GM21360 (cell line): ENCODE results near the gene SLC6A13.
"Not testable (repeated sequence)": the region's sequence is repeated elsewhere in the genome, so short reads cannot be mapped to it uniquely, and the experiment has no call there.

Source experiments
- ATAC-seq: cut with Tn5 transposase; IDR thresholded peaks from one replicate; pipeline ENCODE4 v1.9.1; 2021; ENCODE audit warnings: mild to moderate bottlenecking, moderate library complexity; ENCODE audit not compliant: unreplicated experiment

The SLC6A13 gene

DNA sequence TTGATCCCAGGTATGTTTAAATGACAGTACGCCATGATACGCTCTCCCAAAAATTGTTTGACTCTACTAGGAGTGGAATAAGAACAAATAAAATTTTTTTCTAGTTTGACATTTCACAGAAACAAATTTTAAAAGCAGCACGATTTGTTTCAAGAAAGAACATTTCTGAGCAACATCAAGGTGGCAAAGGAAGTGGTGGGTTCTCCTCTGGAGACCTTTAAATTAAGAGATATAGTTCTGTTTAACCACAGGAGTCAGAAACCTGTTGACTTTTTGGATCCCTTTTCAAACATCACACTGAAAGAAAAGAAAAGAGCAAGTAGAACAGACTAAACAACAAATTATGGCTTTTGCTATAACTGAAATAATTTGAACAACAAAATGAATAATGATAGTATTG lies 2.5 kb upstream of the SLC6A13 start:
- ATAC-seq, result no peak

DNA sequence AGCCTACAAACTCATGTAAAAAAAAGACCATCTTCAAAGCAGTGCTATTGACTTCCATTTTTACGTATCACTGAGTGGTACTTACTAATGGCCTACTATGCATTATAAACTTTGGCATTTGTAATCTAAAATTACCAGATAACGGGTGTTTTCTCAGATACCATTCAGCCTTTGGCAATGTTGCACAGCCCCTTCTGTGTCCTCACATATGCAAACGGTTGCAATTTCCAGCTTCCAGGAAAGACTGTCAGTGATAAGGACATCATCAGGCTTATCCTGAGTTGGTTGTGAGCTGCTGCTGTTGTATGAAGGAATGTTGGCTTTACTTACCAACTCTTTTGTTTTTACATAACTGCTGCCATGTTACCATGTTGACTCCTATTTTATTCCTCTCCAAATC lies 1.6 kb upstream of the SLC6A13 start:
- ATAC-seq, result no peak

DNA sequence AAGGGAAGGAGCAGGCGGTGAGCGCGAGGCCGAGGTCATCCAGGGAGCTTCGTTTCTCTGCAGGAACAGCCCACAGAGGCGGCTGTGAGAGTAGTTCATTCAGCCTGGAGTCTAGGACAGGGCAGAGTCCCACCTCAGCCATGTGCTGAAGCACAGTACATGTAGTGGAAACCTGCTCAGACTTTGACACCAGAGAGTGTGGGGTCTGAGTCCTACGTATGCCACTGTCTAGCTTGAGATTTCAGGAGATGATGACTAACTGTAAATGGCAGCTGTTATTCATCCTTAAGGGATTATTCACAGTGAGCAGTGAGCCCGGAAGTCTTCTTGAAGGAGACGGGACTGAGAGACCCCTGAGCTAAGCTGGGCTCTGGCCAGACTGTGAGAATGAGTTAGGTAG lies 938 bp upstream of the SLC6A13 start:
- ATAC-seq, result no peak

DNA sequence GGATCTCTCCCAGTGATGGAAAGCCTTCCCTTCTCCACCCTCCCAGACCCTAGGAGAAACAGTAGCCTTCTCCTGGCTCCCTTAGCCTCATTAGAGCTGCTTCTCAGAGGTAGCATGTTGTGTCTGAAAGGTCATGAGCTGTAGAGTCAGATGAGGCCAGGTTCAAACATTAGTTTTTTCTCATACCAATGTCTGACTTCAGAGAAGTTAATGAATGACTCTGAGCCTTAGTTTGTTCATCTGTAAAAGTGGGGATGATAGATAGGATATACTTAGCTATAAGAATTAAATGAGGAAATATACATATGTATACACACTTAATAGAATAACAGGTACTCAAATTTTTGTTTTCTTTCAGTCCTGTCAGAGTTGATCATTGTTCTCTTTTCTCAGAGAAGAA lies 523 bp downstream of the SLC6A13 start:
- no peak for ATAC-seq

DNA sequence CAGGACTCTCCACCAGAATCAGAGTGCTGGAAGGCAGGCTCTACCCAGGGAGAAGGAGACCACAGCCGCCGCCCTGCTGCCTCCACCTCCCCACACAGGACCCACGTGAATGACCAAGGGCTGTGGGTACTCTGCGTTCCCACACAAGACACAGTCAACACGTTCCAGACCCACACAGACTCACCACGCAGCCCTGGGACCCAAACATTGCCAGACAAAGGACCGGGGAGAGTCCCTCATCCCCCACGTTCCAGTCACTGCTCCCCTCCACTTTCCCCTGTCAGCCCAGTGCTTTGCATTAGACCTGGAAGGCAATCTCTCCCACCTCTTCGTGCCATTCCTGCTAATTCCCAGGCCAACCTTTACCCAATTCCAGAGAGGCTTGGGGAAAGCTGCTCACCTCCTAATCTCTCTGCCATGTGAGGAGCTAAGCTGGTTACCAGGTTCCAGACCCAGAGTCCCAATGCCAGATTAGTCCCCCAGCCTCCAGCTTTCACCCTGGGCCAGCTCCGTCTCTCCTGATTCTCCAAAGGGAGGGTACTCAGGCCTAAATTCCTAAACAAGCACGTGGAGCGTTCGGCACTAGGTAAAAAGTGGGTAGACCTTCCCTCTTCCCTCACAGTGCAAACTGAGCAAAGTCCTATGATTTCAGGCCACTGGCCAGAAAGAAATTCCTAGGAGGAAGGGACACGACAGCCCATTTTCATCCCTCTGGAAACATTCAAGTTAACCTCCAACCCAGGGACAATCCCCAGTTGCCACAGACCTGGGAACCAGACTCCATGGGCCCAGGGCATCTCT lies 4.9 kb downstream of the SLC6A13 start:
- no peak for ATAC-seq

DNA sequence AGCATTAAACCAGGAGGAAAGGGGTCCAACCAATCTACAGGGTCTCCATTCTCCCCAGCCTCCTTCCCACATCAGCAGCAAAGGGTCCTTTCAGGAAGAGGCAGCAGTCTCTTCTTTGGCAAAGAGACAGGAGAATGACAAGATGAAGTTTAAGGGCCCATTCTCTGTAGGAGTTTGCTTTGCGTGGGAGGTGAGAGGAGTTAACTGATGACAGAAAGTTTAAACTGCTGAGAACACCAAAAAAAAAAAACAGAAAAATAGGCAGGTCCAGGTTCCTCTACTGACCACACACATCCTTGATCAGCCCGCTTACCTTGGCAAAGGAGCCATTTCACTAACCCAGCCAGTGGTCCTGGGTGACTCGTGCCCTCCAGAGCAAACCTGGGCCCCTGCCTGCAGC lies 5.7 kb downstream of the SLC6A13 start:
- ATAC-seq, result no peak

DNA sequence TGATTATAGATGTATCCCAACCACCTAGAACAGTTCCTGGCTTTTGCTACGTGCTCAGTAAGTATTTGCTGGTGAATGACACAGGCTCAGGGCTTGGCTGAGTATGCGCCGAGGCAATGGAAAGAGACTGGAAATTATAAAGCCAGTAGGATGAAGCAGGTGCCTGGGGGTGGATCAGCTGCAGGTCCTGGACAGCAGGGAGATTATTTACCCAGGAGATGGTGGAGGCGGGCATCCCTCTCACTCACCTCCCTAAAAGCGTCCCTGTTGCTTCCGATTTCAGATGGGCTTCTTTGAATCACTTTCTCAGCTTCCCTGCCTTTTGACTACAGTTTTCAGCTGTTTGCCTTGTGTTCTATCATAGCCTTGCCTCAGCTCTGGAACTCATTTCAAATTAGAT lies 6.4 kb downstream of the SLC6A13 start:
- ATAC-seq, result no peak

DNA sequence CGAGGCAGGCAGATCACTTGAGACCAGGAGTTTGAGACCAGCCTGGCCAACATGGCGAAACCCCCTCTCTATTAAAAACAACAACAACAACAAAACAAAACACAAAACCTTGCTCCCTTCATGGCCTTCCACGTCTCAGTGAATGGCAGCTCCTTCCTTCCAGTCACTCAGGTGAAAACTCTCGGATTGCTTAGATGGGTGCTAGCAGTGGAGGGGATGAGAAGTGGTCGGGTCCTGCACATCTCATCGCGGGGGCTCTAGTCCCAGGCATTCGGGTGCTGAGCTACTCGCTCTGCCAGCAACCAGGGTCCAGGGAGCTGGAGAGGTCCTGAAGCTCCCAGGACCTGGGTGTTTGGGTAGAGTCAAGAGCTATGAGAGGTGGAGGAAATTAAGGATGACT lies 7.7 kb downstream of the SLC6A13 start:
- ATAC-seq, result no peak

DNA sequence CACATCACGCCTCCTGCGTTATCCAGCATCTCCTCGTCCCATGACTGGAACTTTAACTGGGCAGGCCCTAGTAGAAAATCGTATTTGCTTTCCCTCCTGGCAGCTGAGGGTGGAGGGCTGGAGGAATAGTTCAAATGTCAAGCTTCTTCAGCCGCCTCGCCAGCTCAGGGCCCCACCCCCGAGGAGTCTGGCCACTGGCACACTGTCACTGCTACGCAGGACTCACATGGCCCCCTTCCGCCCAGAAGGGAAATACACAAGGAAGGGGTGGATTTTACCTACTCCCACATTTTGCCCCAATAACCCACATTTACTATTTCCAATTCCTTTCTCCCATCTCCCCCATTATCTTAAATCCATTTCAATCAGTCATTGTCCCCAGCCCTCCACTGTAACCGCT lies 8.6 kb downstream of the SLC6A13 start:
- ATAC-seq, result no peak

DNA sequence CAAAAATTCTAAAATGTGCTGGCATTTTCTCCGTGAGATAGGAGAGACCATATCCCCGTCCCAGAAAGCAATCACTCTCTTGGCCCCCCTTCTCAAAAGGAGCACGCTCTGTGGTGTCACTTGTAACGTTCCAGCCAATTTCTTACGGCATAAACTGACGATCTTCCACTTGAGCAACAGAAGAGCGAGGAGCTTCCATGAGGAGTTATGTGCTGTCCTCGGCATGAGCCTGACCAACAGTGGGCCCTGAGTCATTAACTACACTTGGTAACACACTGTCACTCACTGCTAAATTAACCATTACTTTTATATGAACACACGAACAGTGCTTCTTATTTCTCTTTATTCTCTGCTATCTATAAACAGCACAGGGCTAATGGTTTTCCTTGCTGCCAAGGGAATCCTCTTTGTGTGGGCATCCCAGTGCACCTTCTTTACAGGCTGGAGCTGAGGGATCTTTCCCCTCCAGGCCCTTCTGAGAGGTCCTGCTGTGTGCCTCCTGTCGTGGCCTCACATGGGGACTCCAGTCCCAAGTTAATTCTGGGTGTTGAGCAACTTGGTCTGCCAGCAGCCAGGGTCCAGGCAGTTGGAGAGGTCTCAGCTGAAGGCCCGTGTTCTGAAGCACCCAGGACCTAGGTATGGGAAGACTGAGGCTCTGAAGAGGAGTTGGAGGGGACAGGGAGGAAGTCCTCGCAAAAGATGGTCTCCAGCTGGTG lies 9.4 kb downstream of the SLC6A13 start:
- no peak for ATAC-seq

DNA sequence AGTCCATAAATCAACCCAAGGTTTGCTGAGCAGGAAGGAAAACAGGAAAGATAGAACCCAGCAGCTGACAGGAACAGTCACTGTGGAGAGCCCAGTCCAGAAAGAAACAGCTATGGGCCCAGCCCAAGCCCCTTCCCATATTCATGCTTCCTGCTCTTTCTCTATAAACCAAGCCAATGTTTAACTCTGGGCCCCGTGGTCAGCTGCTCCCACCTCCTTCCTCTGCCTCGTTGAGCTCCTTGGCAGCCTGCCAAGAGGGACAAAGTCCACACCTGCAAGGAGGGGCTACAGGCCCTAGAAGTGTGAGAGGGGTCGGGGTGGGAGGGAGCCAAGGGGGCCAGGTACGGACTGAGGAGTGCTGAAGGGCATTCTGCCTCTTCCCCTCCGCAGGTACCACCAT lies 10.0 kb downstream of the SLC6A13 start:
- no peak for ATAC-seq

DNA sequence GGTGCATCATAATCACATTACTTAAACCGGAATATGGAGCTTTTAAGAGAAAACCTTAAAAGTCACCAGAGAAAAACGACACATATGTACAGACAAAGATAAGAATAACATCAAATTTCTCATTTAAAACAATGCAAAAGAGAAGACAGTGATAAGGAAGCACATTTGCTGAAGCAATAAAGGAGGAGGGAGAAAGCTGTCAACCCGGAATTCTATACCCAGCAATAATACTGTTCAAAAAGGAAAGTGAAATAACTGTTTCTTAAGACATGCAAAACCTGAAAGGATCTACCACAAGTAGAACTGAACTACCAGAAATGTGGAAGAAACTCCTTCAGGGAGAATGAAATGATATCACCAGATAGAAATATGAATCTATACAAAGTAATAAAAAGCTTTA lies 15.4 kb downstream of the SLC6A13 start:
- no peak for ATAC-seq

DNA sequence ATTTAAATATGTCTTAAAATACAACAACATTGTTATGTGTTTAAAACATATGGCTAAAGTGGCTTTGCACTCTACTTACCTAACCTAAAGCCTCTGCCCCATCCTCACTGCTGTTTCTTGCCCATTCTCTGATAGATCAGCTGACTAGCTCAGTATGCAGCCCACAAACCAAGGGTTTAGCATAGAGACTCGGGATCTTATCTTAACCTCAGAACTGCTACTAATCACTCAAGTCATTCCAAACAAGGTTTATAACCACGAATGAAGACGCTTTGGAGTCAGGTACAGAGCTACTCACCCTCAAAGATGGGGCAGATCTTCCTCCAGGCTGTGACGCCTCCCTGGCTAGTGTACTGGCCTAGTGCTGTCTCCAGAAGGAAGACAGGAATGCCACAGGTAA lies 19.3 kb downstream of the SLC6A13 start:
- no peak for ATAC-seq

DNA sequence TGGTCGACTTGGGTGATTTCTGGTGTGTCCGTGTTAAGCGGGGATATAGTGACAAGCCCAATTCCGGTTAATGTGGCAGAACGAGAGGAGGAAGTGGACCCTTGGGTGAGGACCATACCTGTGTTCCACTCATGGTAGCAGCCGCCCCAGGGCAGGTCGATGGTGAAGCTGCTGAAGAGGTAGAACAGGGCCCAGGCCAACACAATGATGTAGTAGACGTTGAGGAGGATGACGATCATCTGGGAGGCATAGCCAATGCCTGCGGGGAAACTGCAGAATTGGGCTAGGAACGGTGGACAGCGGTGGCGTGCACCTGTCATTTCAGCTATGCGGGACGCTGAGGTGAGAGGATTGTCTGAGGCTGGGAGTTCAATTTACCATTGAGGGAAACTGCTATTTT lies 20.1 kb downstream of the SLC6A13 start:
- no peak for ATAC-seq

DNA sequence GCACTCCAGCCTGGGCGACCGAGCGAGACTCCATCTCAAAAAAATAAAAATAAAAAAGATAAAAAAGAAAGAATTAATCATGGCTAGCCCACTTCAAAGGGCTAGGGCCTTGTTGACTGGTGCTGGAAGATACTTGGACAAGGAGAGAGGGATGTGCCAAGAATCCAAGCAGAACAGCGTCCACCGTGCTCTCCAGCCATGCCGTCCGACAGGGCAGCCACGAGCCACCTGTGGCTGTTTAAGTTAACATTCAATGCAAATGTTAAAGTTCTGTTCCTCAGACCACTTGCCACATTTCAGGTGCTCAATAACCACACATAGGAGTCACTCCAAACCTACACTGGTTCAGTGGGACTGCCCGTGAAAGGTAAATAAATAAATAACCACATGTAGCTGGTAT lies 21.4 kb downstream of the SLC6A13 start:
- no peak for ATAC-seq

DNA sequence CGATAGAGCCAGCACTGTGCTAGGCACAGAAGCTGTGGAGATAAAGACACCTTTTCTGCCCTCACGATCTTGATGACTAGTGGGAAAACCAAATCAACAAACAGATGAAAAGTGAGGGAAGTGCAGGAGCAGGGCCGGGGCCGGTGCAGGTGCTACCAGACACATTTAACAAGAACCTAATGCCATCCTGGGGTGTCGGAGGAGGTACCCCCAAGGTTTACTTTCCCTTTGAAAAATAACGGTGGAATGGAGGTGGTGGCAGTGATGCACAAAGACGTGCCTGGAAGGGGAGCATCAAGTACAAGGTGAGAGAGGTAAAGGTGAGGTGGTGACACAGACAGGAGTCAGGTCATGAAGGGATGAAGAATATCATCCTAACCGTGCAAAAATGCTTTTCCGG lies 22.1 kb downstream of the SLC6A13 start:
- ATAC-seq, result no peak

DNA sequence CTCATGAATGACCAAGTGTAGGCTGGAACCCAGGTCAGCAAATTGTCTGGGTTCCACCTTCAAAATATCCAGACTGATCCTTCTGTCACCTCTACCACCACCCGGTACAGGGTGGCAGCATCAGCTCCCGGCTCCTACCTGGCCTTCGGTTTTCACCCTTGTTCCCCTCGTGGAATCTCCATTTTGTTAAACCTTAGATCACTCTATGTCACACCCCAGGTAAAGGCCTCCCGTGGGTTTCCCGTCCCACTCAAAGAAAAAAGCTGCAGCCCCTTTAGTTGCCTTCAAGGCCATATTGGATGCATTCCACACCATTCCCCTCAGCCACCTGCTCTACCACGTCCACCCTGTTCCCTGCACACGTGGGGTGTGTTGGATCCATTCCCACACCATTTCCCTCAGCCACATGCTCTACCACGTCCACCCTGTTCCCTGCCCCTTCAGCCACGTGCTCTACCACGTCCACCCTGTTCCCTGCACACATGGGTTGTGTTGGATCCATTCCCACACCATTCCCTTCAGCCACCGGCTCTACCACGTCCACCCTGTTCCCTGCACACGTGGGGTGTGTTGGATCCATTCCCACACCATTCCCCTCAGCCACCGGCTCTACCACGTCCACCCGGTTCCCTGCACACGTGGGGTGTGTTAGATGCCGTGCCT lies 23.8 kb downstream of the SLC6A13 start:
- ATAC-seq, result no peak

DNA sequence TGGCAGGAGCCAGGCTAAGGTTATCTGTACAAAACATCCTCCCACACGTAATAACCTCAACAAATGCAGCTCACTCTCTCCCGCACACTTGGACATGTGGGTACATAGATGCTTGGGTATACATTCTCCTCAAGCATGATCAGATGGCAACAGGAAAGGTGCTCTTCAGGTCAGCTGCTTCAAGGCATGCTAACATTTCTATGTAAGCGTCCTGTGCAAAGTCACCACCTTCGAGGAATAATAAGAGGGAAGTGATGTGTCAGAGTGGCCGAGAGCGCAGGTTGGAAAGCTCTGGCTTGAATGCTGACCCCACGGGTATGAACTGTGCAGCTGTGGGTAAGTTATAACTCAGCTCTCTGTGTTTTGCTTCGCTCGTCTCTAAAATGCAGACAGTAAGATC lies 24.5 kb downstream of the SLC6A13 start:
- no peak for ATAC-seq

DNA sequence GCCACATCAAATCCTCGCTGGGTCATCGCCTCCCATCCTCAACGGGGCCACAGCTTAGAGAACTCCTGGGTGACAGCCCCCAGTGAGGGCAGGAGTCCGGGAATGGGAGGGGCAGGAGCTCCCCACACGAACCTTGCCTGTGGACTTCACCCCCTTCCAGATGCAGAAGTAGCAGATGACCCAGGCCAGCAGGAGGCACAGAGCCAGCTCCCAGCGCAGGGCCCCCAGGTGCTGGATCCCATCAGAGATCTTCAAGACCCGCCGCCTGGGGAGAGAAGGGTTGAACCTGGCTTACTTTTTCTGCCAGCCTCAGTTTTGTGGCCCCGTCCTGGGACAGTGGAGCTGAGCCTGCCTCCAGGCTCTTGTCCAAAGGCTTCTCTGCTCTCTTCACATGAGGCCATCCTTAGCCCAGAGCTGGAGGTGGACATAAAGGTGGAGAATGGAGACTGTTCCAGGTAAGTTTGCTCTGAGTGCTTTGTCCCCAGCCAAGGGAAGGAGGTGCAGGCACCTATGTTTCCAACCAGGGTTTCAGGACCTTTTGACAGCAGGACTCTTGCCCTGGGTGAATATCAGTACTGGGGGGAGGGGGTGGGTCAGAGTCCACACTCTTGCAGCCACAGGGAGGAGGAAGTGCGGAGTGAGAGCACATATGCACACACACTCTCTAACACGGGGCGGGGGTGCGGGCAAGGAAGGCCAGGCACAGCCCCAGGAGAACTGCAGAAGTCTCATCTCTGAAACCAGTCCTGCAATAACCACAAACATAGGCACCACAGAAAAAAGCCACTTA lies 25.4 kb downstream of the SLC6A13 start:
- no peak for ATAC-seq

DNA sequence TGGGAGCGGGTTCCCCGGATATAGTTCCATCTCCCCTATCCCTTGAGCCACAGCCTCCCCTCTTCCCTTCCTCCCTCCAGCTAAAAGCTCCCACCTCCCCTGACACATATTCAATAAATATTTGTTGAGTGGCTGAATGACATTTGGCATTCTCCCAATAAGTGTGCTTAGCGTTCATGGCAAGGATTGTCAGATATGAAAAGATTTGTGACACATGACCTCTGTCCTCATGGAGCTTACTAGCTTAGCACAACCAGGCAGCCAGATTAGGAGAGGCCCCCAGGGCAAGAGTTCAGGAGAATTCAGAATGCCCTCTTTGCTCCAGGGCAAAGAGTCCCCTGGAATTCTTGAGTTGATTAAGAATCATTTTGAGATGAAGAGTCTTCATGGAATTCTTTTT lies 26.2 kb downstream of the SLC6A13 start:
- ATAC-seq, result no peak

DNA sequence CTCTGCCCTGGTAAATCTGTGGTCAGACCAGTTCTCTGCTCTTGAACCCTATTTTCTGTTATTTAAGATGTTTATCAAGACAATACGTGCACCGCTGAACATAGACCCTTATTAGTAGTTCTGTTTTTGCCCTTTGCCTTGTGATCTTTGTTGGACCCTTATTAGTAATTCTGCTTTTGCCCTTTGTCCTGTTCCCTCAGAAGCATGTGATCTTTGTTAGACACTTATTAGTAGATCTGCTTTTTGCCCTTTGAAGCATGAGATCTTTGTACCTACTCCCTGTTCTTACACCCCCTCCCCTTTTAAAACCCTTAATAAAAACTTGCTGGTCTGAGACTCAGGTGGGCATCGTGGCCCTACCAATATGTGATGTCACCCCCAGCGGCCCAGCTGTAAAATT lies 26.7 kb downstream of the SLC6A13 start:
- not testable (repeated sequence) for ATAC-seq
